Sigmoid colon (tissue), 7 donors: ENCODE data around the gene PPP2CA. TPM values are rescaled to one million over a fixed set of nuclear protein-coding genes. Genes with fewer than 3 reads are reported as not detected.
"Not testable (repeated sequence)": the region's sequence is repeated elsewhere in the genome, so short reads cannot be mapped to it uniquely, and the experiment has no call there.

Source experiments
- DNase-seq: peaks from one replicate; pipeline ENCODE4 v3.0.0-alpha.2; 2019
- H3K27ac ChIP-seq, 4 donors: fragments of 200-600 bp; sonication (generic); one replicate each; pipeline ENCODE4 v1.5.1; 2016 to 2019; ENCODE audit warnings: mild to moderate bottlenecking in 1 of 4
- H3K27me3 ChIP-seq, 3 donors: fragments of 200-600 bp; sonication (generic); one replicate each; pipeline ENCODE4 v1.5.1; 2019; ENCODE audit warnings: mild to moderate bottlenecking in 1 of 3
- H3K36me3 ChIP-seq, 4 donors: fragments of 200-600 bp; sonication (generic); one replicate each; pipeline ENCODE4 v1.5.1; 2016 to 2019
- H3K4me1 ChIP-seq, 4 donors: fragments of 200-600 bp; sonication (generic); one replicate each; pipeline ENCODE4 v1.5.1; 2017 to 2019
- H3K4me3 ChIP-seq, 4 donors: fragments of 200-600 bp; sonication (generic); one replicate each; pipeline ENCODE4 v1.5.1; 2017 to 2019; ENCODE audit warnings: mild to moderate bottlenecking in 2 of 4, moderate library complexity in 1 of 4
- H3K9me3 ChIP-seq, 4 donors: fragments of 200-600 bp in 3 of 4; sonication (generic) in 3 of 4; one replicate each; pipeline versions ENCODE4 v1.5.1 to v1.6.1; 2013 to 2019
- CTCF ChIP-seq, 4 experiments: fragments of 450-650 bp in 3 of 4; fragments of 200-600 bp in 1 of 4; IDR thresholded peaks; one replicate each; pipeline ENCODE4 v1.5.1; 2016 to 2019; ENCODE audit warnings: antibody characterized with exemption in 4 of 4, mild to moderate bottlenecking in 3 of 4, moderate library complexity in 2 of 4
- EP300 ChIP-seq, 4 donors: sonication (generic); formaldehyde crosslinking; IDR thresholded peaks; one replicate each; pipeline ENCODE4 v1.6.1; 2017; ENCODE audit warnings: antibody characterized with exemption in 4 of 4
- POLR2A ChIP-seq, 2 donors: fragments of 450-650 bp; IDR thresholded peaks; one replicate each; pipeline ENCODE4 v1.6.1; 2016; ENCODE audit warnings: antibody characterized with exemption in 2 of 2, mild to moderate bottlenecking in 2 of 2, moderate library complexity in 2 of 2
- POLR2AphosphoS5 ChIP-seq, 4 donors: sonication (generic); formaldehyde crosslinking; IDR thresholded peaks; one replicate each; pipeline ENCODE4 v1.6.1; 2017; ENCODE audit warnings: antibody characterized with exemption in 4 of 4
- WGBS, 2 donors: extraction: QIAGEN DNeasy Blood & Tissue Kit; methylation state at CpG; one replicate each; pipeline ENCODE4 v1.1.7; 2013; 5-methylcytosine and 5-hydroxymethylcytosine counted together
- intact Hi-C: fragments of 100-400 bp; cut with DNase I; formaldehyde crosslinking; loops from one replicate; pipeline ENCODE4 v1.15.1; 2023
- polyA plus RNA-seq, 3 donors: library from polyadenylated mRNA; stranded (reverse); fragments of 200-250 nt; gene quantifications; one replicate each; pipeline ENCODE4 v1.2.3, GENCODE V29; 2013
- total RNA-seq, 4 donors: library from RNA; depleted of rRNA; stranded (reverse); fragments of >200 nt; gene quantifications; one replicate each; pipeline ENCODE4 v1.1.0, GENCODE V29; 2016
- donor health status: healthy with polysubstance abuse.
- donor health status: Bipolar disorder and iron deficiency.
- donor health status: healthy.

The PPP2CA gene
- total and polyA plus RNA-seq, 7 donors: 48.6 to 145 (median 102) TPM

- H3K27ac ChIP-seq: no peak overlapping the region
- no peaks in the 10 kb centered on the region for H3K27me3 ChIP-seq
- H3K4me3 ChIP-seq: no peak overlapping the region
- no peak for DNase-seq
- WGBS, 2 donors: 86 to 90% methylated on average over 3 of the region's 3 CpGs
- TF ChIP-seq EP300 (IDR thresholded peaks at IDR 0.05) (no peak), POLR2AphosphoS5 (IDR thresholded peaks at IDR 0.05) (no peak), POLR2A (IDR thresholded peaks at IDR 0.05) (no peak), CTCF (IDR thresholded peaks at IDR 0.05) (no peak)
- intact Hi-C loops: no loop called here
- no peaks in the 10 kb centered on the region for H3K9me3 ChIP-seq
- H3K36me3 ChIP-seq: no peaks in the 10 kb centered on the region
- no peaks in the 10 kb centered on the region for H3K4me1 ChIP-seq
These were observed 31.3 kb upstream of the PPP2CA start for GRCh38 chr5:134257176-134257575.

- no peak for DNase-seq
- intact Hi-C loops: no loop called here
- no peak overlapping the region for H3K27ac ChIP-seq
These were observed 29.7 kb upstream of the PPP2CA start for GRCh38 chr5:134255418-134256150.

GRCh38 chr5:134253368-134254153 is 27.7 kb upstream of the PPP2CA start:
- H3K9me3 ChIP-seq, DNase-seq, H3K4me3 ChIP-seq, intact Hi-C loops, H3K36me3 ChIP-seq, H3K27me3 ChIP-seq, H3K27ac ChIP-seq, H3K4me1 ChIP-seq: not testable (repeated sequence)
- WGBS, 2 donors: 89 to 94% methylated on average over 8 of the region's 8 CpGs

More at GRCh38 chr5:134255418-134256150, 29.7 kb upstream of the PPP2CA start:
- no peaks in the 10 kb centered on the region for H3K4me1 ChIP-seq
- TF ChIP-seq POLR2A (IDR thresholded peaks at IDR 0.05) (no peak), CTCF (IDR thresholded peaks at IDR 0.05) (no peak), EP300 (IDR thresholded peaks at IDR 0.05) (no peak), POLR2AphosphoS5 (IDR thresholded peaks at IDR 0.05) (no peak)
- WGBS, 2 donors: 85 to 91% methylated on average over 2 of the region's 2 CpGs
- no peaks in the 10 kb centered on the region for H3K9me3 ChIP-seq
- H3K27me3 ChIP-seq: no peaks in the 10 kb centered on the region
- H3K4me3 ChIP-seq: no peak overlapping the region
- H3K36me3 ChIP-seq: no peaks in the 10 kb centered on the region

- TF ChIP-seq POLR2A (IDR thresholded peaks at IDR 0.05) (no peak), POLR2AphosphoS5 (IDR thresholded peaks at IDR 0.05) (no peak), EP300 (IDR thresholded peaks at IDR 0.05) (no peak), CTCF (IDR thresholded peaks at IDR 0.05) (no peak)
- H3K27me3 ChIP-seq: no peaks in the 10 kb centered on the region
- H3K27ac ChIP-seq: no peak overlapping the region
- no peaks in the 10 kb centered on the region for H3K4me1 ChIP-seq
- WGBS, 2 donors: 71 to 72% methylated on average over 5 of the region's 5 CpGs
- H3K9me3 ChIP-seq: no peaks in the 10 kb centered on the region
- intact Hi-C loops: no loop called here
- no peak for DNase-seq
- H3K4me3 ChIP-seq: no peak overlapping the region
- no peaks in the 10 kb centered on the region for H3K36me3 ChIP-seq
These were observed 26.8 kb upstream of the PPP2CA start for GRCh38 chr5:134252671-134253070.

- 90 to 94% methylated on average over 3 of the region's 3 CpGs for WGBS, 2 donors
- Histone ChIP-seq H3K4me3 (no peak overlapping the region), H3K4me1 (no peaks in the 10 kb centered on the region), H3K9me3 (no peaks in the 10 kb centered on the region), H3K36me3 (no peaks in the 10 kb centered on the region), H3K27ac (no peak overlapping the region), H3K27me3 (no peaks in the 10 kb centered on the region)
- no peak for TF ChIP-seq CTCF (IDR thresholded peaks at IDR 0.05)
- TF ChIP-seq EP300 (IDR thresholded peaks at IDR 0.05): no peak
- TF ChIP-seq POLR2A (IDR thresholded peaks at IDR 0.05): no peak
- no peak for TF ChIP-seq POLR2AphosphoS5 (IDR thresholded peaks at IDR 0.05)
- intact Hi-C loops: no loop called here
- DNase-seq: no peak
These were observed 25.1 kb upstream of the PPP2CA start for GRCh38 chr5:134250949-134251348.
